Colonic mucosa (tissue), 4 donors: ENCODE data around the gene PRDM15. TPM values are rescaled to one million over a fixed set of nuclear protein-coding genes. Genes with fewer than 3 reads are reported as not detected.

Experiments
- DNase-seq: peaks from one replicate; pipeline ENCODE4 v3.0.0-alpha.2; 2020
- H3K27ac ChIP-seq: fragments of 200-600 bp; one replicate; pipeline ENCODE4 v1.8.0; 2021
- H3K27me3 ChIP-seq: fragments of 200-600 bp; one replicate; pipeline ENCODE4 v1.8.0; 2021
- H3K36me3 ChIP-seq: fragments of 200-600 bp; one replicate; pipeline ENCODE4 v1.8.0; 2021
- H3K4me1 ChIP-seq: fragments of 200-600 bp; one replicate; pipeline ENCODE4 v1.8.0; 2021; ENCODE audit warnings: mild to moderate bottlenecking
- H3K4me3 ChIP-seq: fragments of 200-600 bp; one replicate; pipeline ENCODE4 v1.8.0; 2021
- H3K9ac ChIP-seq, 2 donors: one replicate each; pipeline ENCODE4 v1.7.0; 2013; ENCODE audit warnings: control low read depth in 2 of 2, low read depth in 2 of 2, low read length in 2 of 2
- H3K9me3 ChIP-seq: fragments of 200-600 bp; one replicate; pipeline ENCODE4 v1.8.0; 2021
- CTCF ChIP-seq: fragments of 200-600 bp; IDR thresholded peaks from one replicate; pipeline ENCODE4 v1.8.0; 2022; ENCODE audit warnings: antibody characterized with exemption, mild to moderate bottlenecking
- intact Hi-C: fragments of 100-400 bp; cut with DNase I; formaldehyde crosslinking; loops from one replicate; pipeline ENCODE4 v1.14.1; 2022
- total RNA-seq, 2 donors: library from RNA; stranded (reverse); fragmentation: NEBNext Ultra II Directional in 1 of 2; extraction: Animal tissue kit (Norgen Biotek cat#: 25700) in 1 of 2; gene quantifications; one replicate each; pipeline ENCODE4 v1.2.1, GENCODE V29; 2021
- donor health status: healthy.
- donor health status: DM: no; HTN: no; CAD: no.
- donor health status: DM: no; HTN: no; CAD: no.

Gene PRDM15
- total RNA-seq, 2 donors from 2014 or later, result 3.2 to 6.3 TPM

- H3K27me3 ChIP-seq, result peaks cover 31% of the 10 kb centered on the region
- no peak for TF ChIP-seq CTCF
- H3K36me3 ChIP-seq, result no peaks in the 10 kb centered on the region
- no peak for DNase-seq
- H3K4me3 ChIP-seq, result no peak overlapping the region
- no peaks in the 10 kb centered on the region for H3K9me3 ChIP-seq
- no peak overlapping the region for H3K27ac ChIP-seq
- intact Hi-C loops, result loop anchor here (10.0 kb wide), 1 partner anchor 487 kb away; no protein-coding TSS in a partner anchor
- H3K4me1 ChIP-seq, result no peaks in the 10 kb centered on the region
- no peak overlapping the region for H3K9ac ChIP-seq
These were observed 107.6 kb downstream of the PRDM15 start for GRCh38 chr21:41771625-41771945.

GRCh38 chr21:41770901-41771624 lies 108.1 kb downstream of the PRDM15 start:
- no peak for DNase-seq
- Histone ChIP-seq H3K27me3 (peaks cover 36% of the 10 kb centered on the region), H3K9ac (no peak overlapping the region), H3K36me3 (no peaks in the 10 kb centered on the region), H3K4me3 (no peak overlapping the region), H3K9me3 (no peaks in the 10 kb centered on the region), H3K27ac (no peak overlapping the region), H3K4me1 (no peaks in the 10 kb centered on the region)
- no peak for TF ChIP-seq CTCF
- intact Hi-C loops, result loop anchor here (10.0 kb wide), 1 partner anchor 486 kb away; no protein-coding TSS in a partner anchor

GRCh38 chr21:41769933-41770332 lies 109.2 kb downstream of the PRDM15 start:
- DNase-seq, result no peak
- Histone ChIP-seq H3K27ac (no peak overlapping the region), H3K27me3 (peaks cover 29% of the 10 kb centered on the region), H3K9me3 (no peaks in the 10 kb centered on the region), H3K4me1 (no peaks in the 10 kb centered on the region), H3K4me3 (no peak overlapping the region), H3K36me3 (no peaks in the 10 kb centered on the region), H3K9ac (no peak overlapping the region)
- TF ChIP-seq CTCF, result no peak
- intact Hi-C loops, result loop anchor here (10.0 kb wide), 1 partner anchor 485 kb away; no protein-coding TSS in a partner anchor

- H3K9ac ChIP-seq, result peak overlapping the region in 1 of 2 donors; percentile 65
These were observed 109.6 kb downstream of the PRDM15 start for GRCh38 chr21:41769521-41769920.

GRCh38 chr21:41769111-41769510 lies 110.0 kb downstream of the PRDM15 start:
- Histone ChIP-seq H3K36me3 (no peaks in the 10 kb centered on the region), H3K9me3 (no peaks in the 10 kb centered on the region), H3K4me3 (peak overlapping the region; percentile 22), H3K27ac (peak overlapping the region; percentile 69), H3K9ac (peak overlapping the region in 1 of 2 donors; percentile 65), H3K4me1 (no peaks in the 10 kb centered on the region), H3K27me3 (peaks cover 28% of the 10 kb centered on the region)
- no peak for TF ChIP-seq CTCF
- DNase-seq, result no peak
- intact Hi-C loops, result no loop called here

More at GRCh38 chr21:41769521-41769920, 109.6 kb downstream of the PRDM15 start:
- H3K27me3 ChIP-seq, result peaks cover 27% of the 10 kb centered on the region
- no peak for TF ChIP-seq CTCF
- intact Hi-C loops, result no loop called here
- no peaks in the 10 kb centered on the region for H3K4me1 ChIP-seq
- H3K4me3 ChIP-seq, result peak overlapping the region; percentile 22
- peak overlapping the region; percentile 69 for H3K27ac ChIP-seq
- no peak for DNase-seq
- H3K9me3 ChIP-seq, result no peaks in the 10 kb centered on the region
- H3K36me3 ChIP-seq, result no peaks in the 10 kb centered on the region
